ENCODE results near the gene UFM1. TPM values are rescaled to one million over a fixed set of nuclear protein-coding genes. Genes with fewer than 3 reads are reported as not detected.

The UFM1 gene
- total RNA-seq, 4 donors from 2014 or later = 22.6 to 53.8 (median 38.9) TPM

DNA sequence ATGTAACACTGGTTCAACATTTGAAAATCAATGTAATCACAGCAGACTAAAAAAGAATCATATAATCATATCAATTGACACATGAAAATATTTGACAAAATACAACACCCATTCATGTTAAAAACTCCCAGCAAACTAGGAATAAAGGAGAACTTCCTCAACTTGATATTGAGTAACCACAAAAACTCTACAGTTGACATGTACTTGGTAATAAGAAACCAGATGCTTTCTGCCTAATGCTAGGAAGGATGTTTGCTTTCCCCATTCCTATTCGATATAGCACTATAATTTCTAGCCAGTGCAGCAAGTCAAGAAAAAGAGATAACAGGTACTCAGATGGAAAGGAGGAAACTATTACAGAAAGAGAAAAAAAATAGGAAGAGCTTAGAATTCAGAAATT lies 26.9 kb downstream of the UFM1 start:
- no peak overlapping the region for H3K27ac ChIP-seq
- 0% methylated on average over 1 of the region's 1 CpG for WGBS, 2 donors
- intact Hi-C loops (cut with DNase I) = no loop called here

GRCh38 chr13:38381890-38382289 lies 32.2 kb downstream of the UFM1 start:
- no peak overlapping the region for H3K4me3 ChIP-seq
- H3K27me3 ChIP-seq = no peaks in the 10 kb centered on the region

More for the DNA sequence above, 26.9 kb downstream of the UFM1 start:
- no peak for DNase-seq
- no peaks in the 10 kb centered on the region for H3K9me3 ChIP-seq
- TF ChIP-seq, protein P1, sequence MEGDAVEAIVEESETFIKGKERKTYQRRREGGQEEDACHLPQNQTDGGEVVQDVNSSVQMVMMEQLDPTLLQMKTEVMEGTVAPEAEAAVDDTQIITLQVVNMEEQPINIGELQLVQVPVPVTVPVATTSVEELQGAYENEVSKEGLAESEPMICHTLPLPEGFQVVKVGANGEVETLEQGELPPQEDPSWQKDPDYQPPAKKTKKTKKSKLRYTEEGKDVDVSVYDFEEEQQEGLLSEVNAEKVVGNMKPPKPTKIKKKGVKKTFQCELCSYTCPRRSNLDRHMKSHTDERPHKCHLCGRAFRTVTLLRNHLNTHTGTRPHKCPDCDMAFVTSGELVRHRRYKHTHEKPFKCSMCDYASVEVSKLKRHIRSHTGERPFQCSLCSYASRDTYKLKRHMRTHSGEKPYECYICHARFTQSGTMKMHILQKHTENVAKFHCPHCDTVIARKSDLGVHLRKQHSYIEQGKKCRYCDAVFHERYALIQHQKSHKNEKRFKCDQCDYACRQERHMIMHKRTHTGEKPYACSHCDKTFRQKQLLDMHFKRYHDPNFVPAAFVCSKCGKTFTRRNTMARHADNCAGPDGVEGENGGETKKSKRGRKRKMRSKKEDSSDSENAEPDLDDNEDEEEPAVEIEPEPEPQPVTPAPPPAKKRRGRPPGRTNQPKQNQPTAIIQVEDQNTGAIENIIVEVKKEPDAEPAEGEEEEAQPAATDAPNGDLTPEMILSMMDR (IDR thresholded peaks at IDR 0.05) = no peak
- TF ChIP-seq POLR2A (IDR thresholded peaks at IDR 0.05) = no peak
- no peaks in the 10 kb centered on the region for H3K36me3 ChIP-seq
- H3K4me1 ChIP-seq = no peaks in the 10 kb centered on the region
- no peak overlapping the region for H3K4me3 ChIP-seq
- no peaks in the 10 kb centered on the region for H3K27me3 ChIP-seq

DNA sequence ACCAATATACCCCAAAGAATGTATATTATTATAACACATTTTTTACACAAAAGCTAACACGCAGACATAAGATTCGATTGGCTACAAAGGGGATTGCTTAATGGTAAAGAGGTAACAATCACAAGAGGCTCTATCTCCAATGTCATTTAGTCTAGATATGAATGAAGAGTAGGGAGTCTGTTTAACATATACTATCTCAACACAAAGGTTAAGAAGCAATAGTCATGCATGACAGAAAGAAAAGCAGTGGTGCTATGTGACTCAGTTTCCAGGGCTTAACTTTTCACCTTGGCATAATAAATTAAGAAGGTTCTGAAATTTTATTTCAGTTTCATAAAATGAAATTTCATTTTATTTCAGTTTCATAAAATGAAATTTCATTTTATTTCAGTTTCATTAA lies 33.3 kb downstream of the UFM1 start:
- DNase-seq = no peak
- Histone ChIP-seq H3K4me3 (no peak overlapping the region), H3K27me3 (no peaks in the 10 kb centered on the region), H3K27ac (no peak overlapping the region), H3K9me3 (no peaks in the 10 kb centered on the region), H3K36me3 (no peaks in the 10 kb centered on the region), H3K4me1 (no peaks in the 10 kb centered on the region)
- TF ChIP-seq, protein P1 (IDR thresholded peaks at IDR 0.05) = no peak
- TF ChIP-seq POLR2A (IDR thresholded peaks at IDR 0.05) = no peak
- WGBS, 2 donors = 81 to 85% methylated on average over 2 of the region's 2 CpGs
- intact Hi-C loops (cut with DNase I) = no loop called here

More at GRCh38 chr13:38381890-38382289, 32.2 kb downstream of the UFM1 start:
- DNase-seq = no peak
- intact Hi-C loops (cut with DNase I) = no loop called here
- H3K4me1 ChIP-seq = no peaks in the 10 kb centered on the region
- H3K36me3 ChIP-seq = no peaks in the 10 kb centered on the region
- TF ChIP-seq POLR2A (IDR thresholded peaks at IDR 0.05) = no peak
- TF ChIP-seq, protein P1 (IDR thresholded peaks at IDR 0.05) = no peak
- H3K27ac ChIP-seq = no peak overlapping the region
- H3K9me3 ChIP-seq = no peaks in the 10 kb centered on the region
- WGBS, 2 donors = 49 to 54% methylated on average over 4 of the region's 4 CpGs

- 39 to 40% methylated on average over 3 of the region's 3 CpGs for WGBS, 2 donors
- TF ChIP-seq, protein P1 (IDR thresholded peaks at IDR 0.05) = no peak
- no peak for TF ChIP-seq POLR2A (IDR thresholded peaks at IDR 0.05)
These were observed 34.5 kb downstream of the UFM1 start for GRCh38 chr13:38384171-38384570.

DNA sequence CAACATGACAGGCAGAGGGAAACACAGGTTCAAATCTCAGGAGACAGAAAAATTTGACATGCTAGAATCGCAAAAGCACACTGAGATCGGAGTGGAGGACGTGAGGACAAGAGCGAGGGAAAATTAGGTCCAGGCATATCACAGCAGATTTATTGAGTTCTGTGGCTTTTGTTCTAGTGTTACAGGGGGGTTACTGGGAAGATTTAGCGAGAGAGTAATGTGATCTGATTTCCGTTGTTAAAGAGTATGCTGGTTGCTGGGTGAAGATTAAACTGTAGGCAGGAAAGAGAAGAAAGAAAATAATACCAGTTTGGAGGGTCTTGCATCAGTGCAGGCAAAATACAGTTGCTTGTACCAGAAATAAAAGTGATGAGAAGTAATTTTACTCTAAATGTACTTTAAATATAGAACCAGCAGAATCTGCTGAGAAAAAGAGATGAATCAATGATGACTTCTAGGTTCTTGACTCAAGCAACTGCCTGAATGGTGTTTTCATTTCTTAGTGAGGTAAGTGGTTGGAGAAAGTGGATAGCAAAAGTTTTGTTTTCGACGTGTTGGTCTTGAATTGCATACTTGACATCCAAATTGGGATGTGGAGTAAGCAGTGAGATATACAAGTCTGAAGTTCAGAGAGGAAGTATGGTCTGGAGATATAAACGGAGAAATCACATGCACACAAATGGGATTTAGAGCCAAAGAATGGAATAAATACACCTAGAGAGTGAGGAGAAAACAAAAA lies 35.7 kb downstream of the UFM1 start:
- Histone ChIP-seq H3K4me1 (no peaks in the 10 kb centered on the region), H3K4me3 (no peak overlapping the region), H3K36me3 (no peaks in the 10 kb centered on the region), H3K27ac (no peak overlapping the region), H3K9me3 (no peaks in the 10 kb centered on the region), H3K27me3 (no peaks in the 10 kb centered on the region)
- TF ChIP-seq, protein P1 (IDR thresholded peaks at IDR 0.05) = no peak
- no peak for TF ChIP-seq POLR2A (IDR thresholded peaks at IDR 0.05)
- no peak for DNase-seq
- intact Hi-C loops (cut with DNase I) = no loop called here
- WGBS, 2 donors = 70 to 72% methylated on average over 9 of the region's 9 CpGs

More at GRCh38 chr13:38384171-38384570, 34.5 kb downstream of the UFM1 start:
- Histone ChIP-seq H3K27me3 (no peaks in the 10 kb centered on the region), H3K36me3 (no peaks in the 10 kb centered on the region), H3K4me3 (no peak overlapping the region), H3K4me1 (no peaks in the 10 kb centered on the region), H3K9me3 (no peaks in the 10 kb centered on the region), H3K27ac (no peak overlapping the region)
- DNase-seq = no peak
- intact Hi-C loops (cut with DNase I) = no loop called here

All from esophagus squamous epithelium (tissue), 5 donors.